LNCaP clone FGC (cell line): ENCODE data around the gene ZNF771.
"Not testable (repeated sequence)": the region's sequence is repeated elsewhere in the genome, so short reads cannot be mapped to it uniquely, and the experiment has no call there.

Source experiments
- DNase-seq: peaks from one replicate; pipeline ENCODE4 v3.0.0-alpha.2; 2011; ENCODE audit warnings: low read depth
- H3K4me3 ChIP-seq: 2 replicates; pipeline ENCODE4 v1.5.1; 2011; ENCODE audit warnings: mild to moderate bottlenecking, low read depth, low read length, control low read depth
- TF ChIP-seq, protein P1 (sequence below): IDR thresholded peaks from 2 replicates; pipeline ENCODE4 v1.5.1; 2012; ENCODE audit warnings: mild to moderate bottlenecking; ENCODE audit not compliant: control insufficient read depth, insufficient read depth; ENCODE audit errors: extremely low read depth

Gene ZNF771

DNA sequence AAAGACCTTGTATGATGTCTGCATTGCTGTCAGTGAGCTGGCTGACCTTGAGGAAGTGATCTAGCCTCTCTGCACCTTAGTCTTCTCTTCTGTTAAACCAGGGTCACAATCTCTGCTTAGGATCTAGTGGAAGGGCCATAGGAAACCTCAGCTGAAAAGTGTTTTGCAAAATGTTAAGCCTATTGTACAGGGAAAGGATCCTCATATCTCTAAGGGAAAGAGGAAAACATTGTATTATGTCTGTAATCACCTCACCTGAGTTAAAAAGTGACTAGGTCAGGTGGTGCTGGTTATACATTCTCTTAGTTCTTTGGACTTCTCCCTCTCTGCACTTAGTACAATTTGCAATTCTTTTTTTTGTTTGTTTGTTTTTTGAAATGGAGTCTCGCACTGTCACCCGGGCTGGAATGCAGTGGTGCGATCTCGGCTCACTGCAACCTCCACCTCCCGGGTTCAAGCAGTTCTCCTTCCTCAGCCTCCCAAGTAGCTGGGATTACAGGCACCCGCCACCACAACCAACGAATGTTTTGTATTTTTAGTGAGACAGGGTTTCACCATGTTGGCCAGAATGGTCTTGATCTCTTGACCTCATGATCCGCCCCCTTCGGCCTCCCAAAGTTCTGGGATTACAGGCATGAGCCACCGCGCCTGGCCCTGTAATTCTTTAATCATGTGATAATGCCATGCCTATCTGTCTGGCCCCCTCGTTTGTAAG lies 40.3 kb downstream of the ZNF771 start:
- DNase-seq, result no peak
- H3K4me3 ChIP-seq, result no peak overlapping the region
- TF ChIP-seq, protein P1, sequence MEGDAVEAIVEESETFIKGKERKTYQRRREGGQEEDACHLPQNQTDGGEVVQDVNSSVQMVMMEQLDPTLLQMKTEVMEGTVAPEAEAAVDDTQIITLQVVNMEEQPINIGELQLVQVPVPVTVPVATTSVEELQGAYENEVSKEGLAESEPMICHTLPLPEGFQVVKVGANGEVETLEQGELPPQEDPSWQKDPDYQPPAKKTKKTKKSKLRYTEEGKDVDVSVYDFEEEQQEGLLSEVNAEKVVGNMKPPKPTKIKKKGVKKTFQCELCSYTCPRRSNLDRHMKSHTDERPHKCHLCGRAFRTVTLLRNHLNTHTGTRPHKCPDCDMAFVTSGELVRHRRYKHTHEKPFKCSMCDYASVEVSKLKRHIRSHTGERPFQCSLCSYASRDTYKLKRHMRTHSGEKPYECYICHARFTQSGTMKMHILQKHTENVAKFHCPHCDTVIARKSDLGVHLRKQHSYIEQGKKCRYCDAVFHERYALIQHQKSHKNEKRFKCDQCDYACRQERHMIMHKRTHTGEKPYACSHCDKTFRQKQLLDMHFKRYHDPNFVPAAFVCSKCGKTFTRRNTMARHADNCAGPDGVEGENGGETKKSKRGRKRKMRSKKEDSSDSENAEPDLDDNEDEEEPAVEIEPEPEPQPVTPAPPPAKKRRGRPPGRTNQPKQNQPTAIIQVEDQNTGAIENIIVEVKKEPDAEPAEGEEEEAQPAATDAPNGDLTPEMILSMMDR, result no peak

DNA sequence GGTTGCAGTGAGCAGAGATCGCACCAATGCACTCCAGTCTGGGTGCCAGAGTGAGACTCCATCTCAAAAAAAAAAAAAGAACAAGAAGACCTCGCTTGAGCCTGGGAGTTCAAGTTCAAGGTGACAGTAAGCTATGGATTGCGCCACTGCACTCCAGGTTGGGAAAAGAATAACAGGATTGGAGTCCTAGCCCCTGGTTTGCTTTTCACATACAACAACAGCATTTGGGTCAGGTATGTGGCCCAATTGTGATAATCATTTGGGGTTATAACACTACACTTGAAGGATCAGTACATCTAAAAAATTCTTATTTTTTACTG lies 41.7 kb downstream of the ZNF771 start:
- TF ChIP-seq, protein P1, result no peak
- DNase-seq, result no peak

DNA sequence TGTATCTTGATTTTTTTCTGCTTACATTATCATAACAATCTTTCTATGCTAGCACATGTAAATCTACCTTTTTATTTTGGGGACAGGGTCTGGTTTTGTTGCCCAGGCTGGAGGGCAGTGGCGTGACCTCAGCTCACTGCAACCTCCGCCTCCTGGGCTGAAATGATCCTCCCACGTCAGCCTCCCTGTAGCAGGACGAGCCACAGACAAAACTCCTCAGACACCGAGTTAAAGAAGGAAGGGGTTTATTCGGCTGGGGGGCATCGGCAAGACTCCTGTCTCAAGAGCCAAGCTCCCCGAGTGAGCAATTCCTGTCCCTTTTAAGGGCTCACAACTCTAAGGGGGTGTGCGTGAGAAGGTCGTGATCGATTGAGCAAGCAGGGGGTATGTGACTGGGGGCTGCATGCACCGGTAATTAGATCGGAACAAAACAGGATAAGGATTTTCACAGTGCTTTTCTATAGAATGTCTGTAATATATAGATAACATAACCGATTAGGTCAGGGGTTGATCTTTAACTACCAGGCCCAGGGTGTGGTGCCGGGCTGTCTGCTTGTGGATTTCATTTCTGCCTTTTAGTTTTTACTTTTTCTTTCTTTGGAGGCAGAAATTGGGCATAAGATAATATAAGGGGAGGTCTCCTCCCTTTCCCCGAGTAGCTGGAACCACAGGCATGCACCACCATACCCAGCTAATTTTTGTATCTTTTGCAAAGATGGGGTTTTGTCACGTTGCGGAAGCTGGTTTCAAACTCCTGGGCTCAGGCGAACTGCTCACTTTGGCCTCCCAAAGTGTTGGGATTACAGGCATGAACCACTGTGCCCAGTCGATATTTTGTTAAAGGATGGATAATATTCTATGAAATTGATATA lies 45.5 kb downstream of the ZNF771 start:
- DNase-seq, H3K4me3 ChIP-seq: not testable (repeated sequence)

More for the DNA sequence above, 41.7 kb downstream of the ZNF771 start:
- H3K4me3 ChIP-seq, result no peak overlapping the region

DNA sequence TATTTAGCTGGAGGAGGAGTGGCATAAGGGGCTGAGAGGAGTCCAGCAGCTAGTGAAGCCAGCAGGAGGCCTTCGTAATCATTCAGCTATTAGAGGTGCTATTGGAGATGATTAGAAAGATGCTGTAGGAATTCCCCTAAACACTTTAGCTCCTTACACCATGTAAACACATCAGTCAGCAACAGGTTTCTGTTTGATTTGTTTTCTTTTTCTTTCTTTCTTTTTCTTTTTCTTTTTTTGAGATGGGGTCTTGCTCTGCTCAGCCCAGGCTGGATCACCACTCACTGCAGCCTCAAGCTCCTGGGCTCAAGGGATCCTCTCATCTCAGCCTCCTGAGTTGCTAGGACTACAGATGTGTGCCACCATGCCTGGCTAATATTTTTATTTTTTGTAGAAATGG lies 48.9 kb downstream of the ZNF771 start:
- H3K4me3 ChIP-seq, result no peak overlapping the region
- TF ChIP-seq, protein P1, result no peak
- DNase-seq, result no peak

DNA sequence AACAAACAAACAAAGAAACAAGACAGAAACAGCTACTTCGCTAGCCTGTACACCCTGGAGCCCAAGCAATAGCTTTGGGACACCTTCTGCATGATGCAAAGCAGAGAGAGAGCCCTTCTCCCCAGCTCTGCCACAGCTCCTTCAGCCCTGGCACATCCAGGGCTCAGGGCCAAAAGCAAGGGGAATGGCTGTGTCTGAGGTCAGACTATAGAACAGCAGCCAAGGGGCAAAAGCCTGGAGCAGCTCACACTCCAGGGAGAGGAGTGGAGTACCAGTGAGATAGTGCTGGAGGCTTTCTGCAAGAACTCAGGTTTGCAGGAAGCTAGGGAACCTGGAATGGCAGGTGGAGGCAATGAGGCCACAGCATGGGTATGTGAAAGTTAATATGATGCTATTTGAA lies 49.9 kb downstream of the ZNF771 start:
- no peak overlapping the region for H3K4me3 ChIP-seq
- TF ChIP-seq, protein P1, result no peak

DNA sequence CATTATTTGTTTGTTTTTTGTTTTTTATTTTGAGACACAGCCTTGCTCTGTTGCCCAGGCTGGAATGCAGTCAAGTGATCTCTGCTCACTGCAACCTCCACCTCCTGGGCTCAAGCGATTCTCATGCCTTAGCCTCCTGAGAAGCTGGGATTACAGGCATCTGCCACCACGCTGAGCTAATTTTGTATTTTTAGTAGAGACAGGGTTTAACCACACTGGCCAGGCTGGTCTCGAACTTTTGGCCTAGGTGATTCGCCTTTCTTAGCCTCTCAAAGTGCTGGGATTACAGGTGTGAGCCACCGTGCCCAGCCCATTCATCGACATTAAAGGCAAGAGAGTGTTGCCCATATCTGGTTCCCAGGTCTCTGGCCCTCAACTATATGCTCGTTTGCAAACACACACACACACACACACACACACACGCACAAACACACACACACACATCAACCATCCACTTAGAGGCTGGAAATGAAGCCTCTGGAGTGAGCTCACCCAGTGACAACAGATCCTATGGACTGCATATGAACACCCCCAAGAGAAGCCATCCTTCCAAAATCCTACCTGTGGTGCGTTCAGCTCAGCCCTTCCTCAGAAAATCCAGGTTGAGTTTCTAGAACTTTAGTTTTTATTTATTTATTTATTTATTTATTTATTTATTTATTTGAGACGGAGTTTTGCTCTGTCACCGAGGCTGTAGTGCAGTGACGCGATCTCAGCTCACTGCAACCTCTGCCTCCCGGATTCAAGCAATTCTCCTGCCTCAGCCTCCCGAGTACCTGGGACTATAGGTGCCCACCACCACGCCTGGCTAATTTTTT lies 50.5 kb downstream of the ZNF771 start:
- H3K4me3 ChIP-seq, result no peak overlapping the region
- no peak for DNase-seq
- TF ChIP-seq, protein P1, result no peak

More for the DNA sequence above, 49.9 kb downstream of the ZNF771 start:
- DNase-seq, result no peak
